Activated CD8-positive, alpha-beta T cell treated with anti-CD3 and anti-CD28 coated beads for 36 hours (primary cell): ENCODE data around the gene NXF3. TPM values are rescaled to one million over a fixed set of nuclear protein-coding genes. Genes with fewer than 3 reads are reported as not detected.

Experiments
- ATAC-seq: fragments of 200-7000 bp; cut with Tn5 transposase; one replicate; pipeline ENCODE4 v1.10.0; 2021; ENCODE audit warnings: mild to moderate bottlenecking, moderate library complexity
- CTCF ChIA-PET: fragments of 350-600 bp; sonication (Branson Sonifier 250); formaldehyde crosslinking; loops from one replicate; lab custom pipeline; 2021; ENCODE audit warnings: antibody characterized with exemption; lab: Charles Lee
- POLR2A ChIA-PET: fragments of 350-600 bp; sonication (Branson Sonifier 250); formaldehyde crosslinking; loops from one replicate; lab custom pipeline; 2021; ENCODE audit warnings: antibody characterized with exemption; lab: Charles Lee
- DNase-seq: peaks from one replicate; pipeline ENCODE4 v3.0.0-alpha.2; 2020
- H3K27ac Mint-ChIP-seq: one replicate; pipeline ENCODE4 v1.8.0; 2021; ENCODE audit warnings: mild to moderate bottlenecking, mixed read lengths
- H3K27me3 Mint-ChIP-seq: one replicate; pipeline ENCODE4 v1.8.0; 2021; ENCODE audit warnings: mixed read lengths
- H3K36me3 Mint-ChIP-seq: one replicate; pipeline ENCODE4 v1.8.0; 2021; ENCODE audit warnings: low read depth, mixed read lengths
- H3K4me1 Mint-ChIP-seq: one replicate; pipeline ENCODE4 v1.8.0; 2021; ENCODE audit warnings: low read depth, mixed read lengths
- H3K4me3 Mint-ChIP-seq: one replicate; pipeline ENCODE4 v1.8.0; 2021; ENCODE audit warnings: mild to moderate bottlenecking, moderate library complexity, mixed read lengths
- H3K9me3 Mint-ChIP-seq: one replicate; pipeline ENCODE4 v1.8.0; 2021; ENCODE audit warnings: mixed read lengths
- intact Hi-C: fragments of 100-400 bp; cut with micrococcal nuclease; formaldehyde crosslinking; loops from one replicate; pipeline ENCODE4 v1.10.0; 2022
- total RNA-seq, 2 experiments: library from RNA; stranded (reverse); gene quantifications; one replicate each; pipeline ENCODE4 v1.2.3, GENCODE V29; 2021
- TF ChIP-seq, protein P1 (sequence below): fragments of 200-600 bp; IDR thresholded peaks from one replicate; pipeline ENCODE4 v1.8.0; 2022; ENCODE audit warnings: antibody characterized with exemption, mild to moderate bottlenecking

NXF3 gene
- total RNA-seq, 2 experiments from 2014 or later: not detected

DNA sequence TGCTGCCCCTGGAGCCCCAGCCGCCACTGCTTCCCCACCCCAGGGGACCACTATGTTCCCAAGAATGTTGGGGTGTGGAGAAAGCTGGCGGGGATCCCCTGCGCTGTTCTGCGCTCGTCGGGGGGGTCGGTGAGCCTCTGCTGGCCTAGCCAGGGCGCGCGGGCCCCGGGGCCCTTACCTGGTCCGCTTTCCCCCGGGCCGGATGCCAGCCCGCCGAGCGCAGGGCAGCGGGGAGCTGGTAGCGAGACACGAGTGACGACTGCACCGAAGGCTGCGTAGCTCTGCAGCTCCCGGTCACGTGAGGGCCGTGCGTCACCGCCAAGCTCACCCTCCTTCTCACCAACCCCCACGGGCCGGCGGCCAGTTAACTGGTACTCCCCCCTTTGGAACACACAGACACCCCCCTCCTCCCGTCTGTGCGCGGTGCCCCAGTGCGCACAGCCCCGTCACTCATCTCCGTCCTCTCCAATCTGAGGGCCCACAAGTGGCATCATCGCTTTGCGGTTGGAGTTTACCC is 29.0 kb downstream of the NXF3 start, which contains the start of gene BEX1:
Gene BEX1 (minus strand): TSS at position 254 of the 517 bp plus-strand sequence. CDS start 897 bp downstream, outside the sequence.
- TF ChIP-seq, protein P1, sequence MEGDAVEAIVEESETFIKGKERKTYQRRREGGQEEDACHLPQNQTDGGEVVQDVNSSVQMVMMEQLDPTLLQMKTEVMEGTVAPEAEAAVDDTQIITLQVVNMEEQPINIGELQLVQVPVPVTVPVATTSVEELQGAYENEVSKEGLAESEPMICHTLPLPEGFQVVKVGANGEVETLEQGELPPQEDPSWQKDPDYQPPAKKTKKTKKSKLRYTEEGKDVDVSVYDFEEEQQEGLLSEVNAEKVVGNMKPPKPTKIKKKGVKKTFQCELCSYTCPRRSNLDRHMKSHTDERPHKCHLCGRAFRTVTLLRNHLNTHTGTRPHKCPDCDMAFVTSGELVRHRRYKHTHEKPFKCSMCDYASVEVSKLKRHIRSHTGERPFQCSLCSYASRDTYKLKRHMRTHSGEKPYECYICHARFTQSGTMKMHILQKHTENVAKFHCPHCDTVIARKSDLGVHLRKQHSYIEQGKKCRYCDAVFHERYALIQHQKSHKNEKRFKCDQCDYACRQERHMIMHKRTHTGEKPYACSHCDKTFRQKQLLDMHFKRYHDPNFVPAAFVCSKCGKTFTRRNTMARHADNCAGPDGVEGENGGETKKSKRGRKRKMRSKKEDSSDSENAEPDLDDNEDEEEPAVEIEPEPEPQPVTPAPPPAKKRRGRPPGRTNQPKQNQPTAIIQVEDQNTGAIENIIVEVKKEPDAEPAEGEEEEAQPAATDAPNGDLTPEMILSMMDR: no peak
- ChIA-PET CTCF (no interaction called here), POLR2A (no interaction called here)
- Mint-ChIP-seq H3K27ac (no peak within 1 kb of the TSS), H3K9me3 (no peaks in the 10 kb centered on the region), H3K36me3 (no peaks in the 10 kb centered on the region), H3K4me1 (peaks cover 1% of the 10 kb centered on the region), H3K27me3 (peaks cover 11% of the 10 kb centered on the region), H3K4me3 (no peak within 1 kb of the TSS)
- intact Hi-C loops: no loop called here
- ATAC-seq (peak; percentile 56), DNase-seq (peak; percentile 35)

DNA sequence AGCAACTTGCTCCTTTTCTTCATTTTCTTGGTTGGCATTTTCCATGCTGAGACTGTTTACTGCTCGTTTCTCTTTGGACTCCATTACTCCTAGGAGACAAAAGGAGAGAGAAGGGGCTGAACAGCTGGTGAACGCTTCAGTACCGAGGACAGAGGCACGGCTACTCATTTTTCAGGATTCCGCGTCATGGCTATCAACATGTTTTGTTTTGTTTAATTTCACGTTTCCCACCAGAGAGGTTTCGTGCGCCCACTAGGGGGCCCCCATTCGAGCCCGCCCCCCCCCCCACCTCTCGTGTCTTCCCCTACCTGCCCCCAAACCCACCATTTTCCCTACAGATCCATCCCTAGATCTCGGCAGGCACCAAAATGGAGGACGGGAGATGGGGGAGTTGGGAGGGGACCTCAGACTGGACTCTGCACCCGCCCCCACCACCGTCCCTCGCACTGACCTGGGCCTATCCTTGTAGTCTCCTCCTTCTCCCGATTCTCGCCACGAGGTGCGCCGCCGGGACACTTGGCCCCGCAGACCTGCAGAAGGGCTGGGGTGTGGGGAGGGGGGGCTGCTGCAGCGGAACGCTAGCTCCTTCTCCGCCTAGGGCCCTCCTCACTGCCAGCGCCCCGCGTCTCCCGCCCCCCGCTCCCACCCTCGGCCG is 29.6 kb downstream of the NXF3 start:
- intact Hi-C loops: no loop called here
- no peak overlapping the region for H3K4me3 Mint-ChIP-seq
- peaks cover 11% of the 10 kb centered on the region for H3K27me3 Mint-ChIP-seq
- TF ChIP-seq, protein P1: no peak
- H3K4me1 Mint-ChIP-seq: peaks cover 1% of the 10 kb centered on the region
- POLR2A ChIA-PET: no interaction called here
- DNase-seq (peak; percentile 3), ATAC-seq (no peak)
- no peak overlapping the region for H3K27ac Mint-ChIP-seq
- CTCF ChIA-PET: no interaction called here
- H3K9me3 Mint-ChIP-seq: no peaks in the 10 kb centered on the region
- H3K36me3 Mint-ChIP-seq: no peaks in the 10 kb centered on the region

DNA sequence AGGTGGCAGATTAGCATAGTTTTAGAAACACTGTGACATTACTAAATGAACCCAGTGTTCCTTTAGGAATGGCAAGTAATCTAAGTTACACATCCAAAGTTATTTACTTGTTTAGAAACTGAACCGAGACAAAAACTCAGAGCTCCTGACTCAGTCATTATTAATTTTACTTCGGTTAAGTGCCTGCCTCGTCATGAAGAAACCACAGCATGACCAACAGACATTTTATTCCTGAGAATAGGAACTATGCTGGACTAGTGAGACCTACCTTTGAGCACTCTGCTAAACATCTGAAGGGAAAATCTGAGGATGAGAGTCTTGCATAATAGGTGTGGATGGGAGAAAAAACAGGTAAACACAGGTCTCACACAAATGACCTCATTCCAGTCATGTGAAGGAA is 31.5 kb downstream of the NXF3 start:
- Mint-ChIP-seq H3K27ac (no peak overlapping the region), H3K36me3 (no peaks in the 10 kb centered on the region), H3K27me3 (peaks cover 11% of the 10 kb centered on the region), H3K4me1 (peaks cover 1% of the 10 kb centered on the region), H3K4me3 (no peak overlapping the region), H3K9me3 (no peaks in the 10 kb centered on the region)
- no peak for ATAC-seq
- intact Hi-C loops: no loop called here
- ChIA-PET POLR2A (no interaction called here), CTCF (no interaction called here)
- no peak for DNase-seq
- TF ChIP-seq, protein P1: no peak

DNA sequence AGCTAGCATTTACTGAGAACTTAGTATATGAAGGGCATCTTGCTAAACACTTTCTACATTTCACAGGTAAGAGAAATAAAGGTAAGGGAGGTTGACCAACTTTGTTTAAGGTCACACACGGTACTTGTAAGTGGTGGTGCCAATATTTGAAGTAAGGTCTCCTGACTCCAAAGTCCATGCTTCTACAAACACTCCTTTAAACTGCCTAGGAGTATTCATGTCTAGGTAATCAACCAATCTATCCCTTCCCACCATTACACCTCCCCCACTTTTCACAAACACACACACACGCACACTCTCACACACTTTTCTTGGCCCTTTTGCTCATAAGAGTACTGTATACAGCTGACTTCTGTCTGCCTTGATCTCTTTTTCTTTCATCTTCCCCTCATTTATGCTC is 36.0 kb downstream of the NXF3 start:
- ATAC-seq (no peak), DNase-seq (no peak)
- Mint-ChIP-seq H3K4me3 (no peak overlapping the region), H3K27me3 (no peaks in the 10 kb centered on the region), H3K4me1 (no peaks in the 10 kb centered on the region), H3K9me3 (no peaks in the 10 kb centered on the region), H3K27ac (no peak overlapping the region), H3K36me3 (no peaks in the 10 kb centered on the region)
- TF ChIP-seq, protein P1: no peak
- intact Hi-C loops: no loop called here
- ChIA-PET CTCF (interaction anchor here (1.4 kb wide), 1 partner anchor 120 kb away, joined by 3 read pairs; no protein-coding TSS in a partner anchor), POLR2A (no interaction called here)

DNA sequence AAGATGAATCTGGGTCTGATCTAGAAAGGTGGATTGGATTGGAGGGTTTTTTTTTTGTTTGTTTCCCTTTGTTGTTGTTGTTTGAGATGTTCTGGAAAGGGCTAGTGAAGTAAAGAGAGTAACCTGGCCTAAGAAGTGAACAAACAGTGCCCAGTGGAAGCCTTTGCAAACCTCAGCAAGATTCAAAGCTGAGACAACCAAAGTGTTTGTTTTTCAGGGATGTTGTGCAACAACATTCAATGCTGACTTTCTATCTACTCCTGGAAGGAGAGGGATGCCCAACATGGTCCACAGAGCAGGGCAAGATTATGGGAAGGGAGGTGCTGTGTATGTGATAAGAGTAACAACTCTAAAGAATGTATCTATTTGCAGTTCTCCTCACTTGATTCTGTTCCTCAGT is 40.3 kb downstream of the NXF3 start:
- H3K27me3 Mint-ChIP-seq: peaks cover 5% of the 10 kb centered on the region
- H3K4me3 Mint-ChIP-seq: no peak overlapping the region
- no peaks in the 10 kb centered on the region for H3K36me3 Mint-ChIP-seq
- H3K27ac Mint-ChIP-seq: no peak overlapping the region
- ATAC-seq (no peak), DNase-seq (no peak)
- no peaks in the 10 kb centered on the region for H3K4me1 Mint-ChIP-seq
- intact Hi-C loops: no loop called here
- H3K9me3 Mint-ChIP-seq: no peaks in the 10 kb centered on the region
- TF ChIP-seq, protein P1: no peak
- ChIA-PET POLR2A (interaction anchor here (0.6 kb wide), 1 partner anchor 71 kb away, joined by 3 read pairs; no protein-coding TSS in a partner anchor), CTCF (no interaction called here)
